Kidney (tissue), 14 donors: ENCODE measurements around the gene ALKBH8. TPM values are rescaled to one million over a fixed set of nuclear protein-coding genes. Genes with fewer than 3 reads are reported as not detected.

ENCODE experiments used
- DNase-seq, 5 donors: peaks; one replicate each; pipeline ENCODE4 v3.0.0-alpha.2; 2013 to 2020
- FAIRE-seq: peaks from 2 replicates; lab custom pipeline; 2012; peaks lifted over from hg19 to GRCh38; lab: Jason Lieb, UNC
- H3K27ac ChIP-seq, 2 donors: one replicate each; pipeline ENCODE4 v1.7.0; 2013; ENCODE audit warnings: low read depth in 2 of 2, low read length in 2 of 2, inconsistent platforms in 1 of 2
- H3K27me3 ChIP-seq: one replicate; pipeline ENCODE4 v1.7.1; 2013; ENCODE audit warnings: low read length, inconsistent platforms; ENCODE audit not compliant: control insufficient read depth, insufficient read depth
- H3K36me3 ChIP-seq, 3 donors: one replicate each; pipeline versions ENCODE4 v1.7.0 to v1.7.1; 2013; ENCODE audit warnings: low read length in 3 of 3, control low read depth in 1 of 3, inconsistent platforms in 1 of 3; ENCODE audit not compliant: insufficient read depth in 3 of 3, control insufficient read depth in 2 of 3
- H3K4me1 ChIP-seq, 3 donors: one replicate each; pipeline versions ENCODE4 v1.7.0 to v1.7.1; 2013; ENCODE audit warnings: low read length in 3 of 3, inconsistent platforms in 1 of 3, low read depth in 1 of 3; ENCODE audit not compliant: control insufficient read depth in 2 of 3, insufficient read depth in 2 of 3
- H3K4me3 ChIP-seq, 3 donors: one replicate each; pipeline versions ENCODE4 v1.7.0 to v1.8.1; 2013; ENCODE audit warnings: low read length in 3 of 3, control low read depth in 1 of 3, inconsistent platforms in 1 of 3
- H3K9ac ChIP-seq, 3 donors: one replicate each; pipeline versions ENCODE4 v1.7.0 to v1.7.1; 2013; ENCODE audit warnings: low read length in 3 of 3, control low read depth in 1 of 3, inconsistent platforms in 1 of 3
- H3K9me3 ChIP-seq, 3 donors: one replicate each; pipeline versions ENCODE4 v1.7.0 to v1.7.1; 2013; ENCODE audit warnings: low read length in 3 of 3, control low read depth in 1 of 3, inconsistent platforms in 1 of 3; ENCODE audit not compliant: control insufficient read depth in 2 of 3, insufficient read depth in 1 of 3
- CTCF ChIP-seq: IDR thresholded peaks from 3 replicates; pipeline ENCODE4 v1.5.1; 2012; ENCODE audit warnings: mild to moderate bottlenecking, moderate library complexity, borderline replicate concordance; ENCODE audit not compliant: insufficient read depth; ENCODE audit errors: extremely low read depth
- intact Hi-C: fragments of 100-400 bp; cut with DNase I; formaldehyde crosslinking; loops from one replicate; pipeline ENCODE4 v1.11.1; 2022
- polyA plus RNA-seq: library from polyadenylated mRNA; stranded (reverse); fragments of 350-450 nt; fragmentation: Illumina TruSeq; extraction: RNeasy Lipid Tissue Mini Kit (QIAGEN cat#74804); gene quantifications from one replicate; pipeline ENCODE4 v1.2.3, GENCODE V29; 2014; ENCODE audit warnings: low read depth, low replicate concordance; ENCODE audit not compliant: insufficient read depth
- total RNA-seq: library from RNA; stranded (reverse); fragmentation: NEBNext Ultra II Directional; extraction: Animal tissue kit (Norgen Biotek cat#: 25700); gene quantifications from one replicate; pipeline ENCODE4 v1.2.1, GENCODE V29; 2021
- donor health status: control.
- donor health status: control.
- donor health status: control.
- donor health status: control.
- donor health status: control.
- donor health status: DM: yes; HTN: yes; CAD: no.
- donor health status: Normal renal cell carcinoma (clear cell type).

The ALKBH8 gene
- total and polyA plus RNA-seq, 2 donors from 2014 or later = 3.8 to 9.4 TPM

DNA sequence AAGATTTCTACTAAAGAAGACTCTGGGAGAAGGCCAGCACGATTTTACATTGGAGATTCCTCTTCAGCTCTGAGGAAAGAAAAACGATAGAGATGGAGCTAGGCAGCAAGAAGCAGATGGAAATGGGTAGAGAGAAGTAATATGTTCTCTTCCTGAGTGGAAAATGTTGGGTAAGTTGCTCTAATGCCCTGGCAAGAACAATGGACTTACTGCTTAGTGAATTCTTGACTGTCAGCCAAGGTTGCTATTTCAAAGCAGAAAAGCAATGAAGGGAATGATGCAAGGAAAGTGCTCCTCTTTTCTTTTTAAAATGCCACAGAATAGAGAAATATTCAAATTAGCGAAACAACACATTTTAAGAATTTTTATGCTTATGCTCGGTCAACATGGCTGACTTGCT is 69.5 kb downstream of the ALKBH8 start:
- Histone ChIP-seq H3K4me1 (no peaks in the 10 kb centered on the region), H3K36me3 (no peaks in the 10 kb centered on the region), H3K9me3 (no peaks in the 10 kb centered on the region), H3K27ac (no peak overlapping the region), H3K27me3 (no peaks in the 10 kb centered on the region), H3K4me3 (no peak overlapping the region), H3K9ac (no peak overlapping the region)
- no peak for DNase-seq
- FAIRE-seq = no peak
- intact Hi-C loops = no loop called here
- no peak for TF ChIP-seq CTCF

DNA sequence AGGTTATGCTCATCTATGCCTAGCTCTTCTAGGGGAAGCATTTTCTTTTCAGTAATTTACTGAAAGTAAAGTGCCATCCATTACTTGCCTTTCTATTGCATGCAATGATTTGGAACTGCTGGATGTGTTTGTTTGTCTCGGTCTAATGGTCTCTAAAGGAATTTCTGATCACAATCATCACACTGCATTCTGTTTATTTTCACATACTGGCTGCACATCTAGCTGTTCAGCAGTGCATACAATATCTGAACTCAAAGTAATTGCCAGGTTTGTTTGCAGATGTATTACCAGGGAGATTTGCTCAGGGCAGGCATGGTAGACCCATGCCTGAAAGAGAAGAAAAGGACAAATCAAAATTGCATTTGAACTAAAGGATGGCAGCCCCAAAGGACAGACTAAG is 71.5 kb downstream of the ALKBH8 start:
- Histone ChIP-seq H3K4me3 (no peak overlapping the region), H3K4me1 (no peaks in the 10 kb centered on the region), H3K9me3 (no peaks in the 10 kb centered on the region), H3K27me3 (no peaks in the 10 kb centered on the region), H3K9ac (no peak overlapping the region), H3K27ac (no peak overlapping the region), H3K36me3 (no peaks in the 10 kb centered on the region)
- FAIRE-seq (no peak), DNase-seq (no peak)
- intact Hi-C loops = no loop called here
- TF ChIP-seq CTCF = no peak

- H3K36me3 ChIP-seq = no peaks in the 10 kb centered on the region
- no peaks in the 10 kb centered on the region for H3K9me3 ChIP-seq
- FAIRE-seq (no peak), DNase-seq (no peak)
- H3K27me3 ChIP-seq = no peaks in the 10 kb centered on the region
- H3K27ac ChIP-seq = no peak overlapping the region
- no peak for TF ChIP-seq CTCF
- no peak overlapping the region for H3K9ac ChIP-seq
- no peaks in the 10 kb centered on the region for H3K4me1 ChIP-seq
- intact Hi-C loops = no loop called here
- H3K4me3 ChIP-seq = no peak overlapping the region
Observed at GRCh38 chr11:107493117-107493516, 72.4 kb downstream of the ALKBH8 start.

DNA sequence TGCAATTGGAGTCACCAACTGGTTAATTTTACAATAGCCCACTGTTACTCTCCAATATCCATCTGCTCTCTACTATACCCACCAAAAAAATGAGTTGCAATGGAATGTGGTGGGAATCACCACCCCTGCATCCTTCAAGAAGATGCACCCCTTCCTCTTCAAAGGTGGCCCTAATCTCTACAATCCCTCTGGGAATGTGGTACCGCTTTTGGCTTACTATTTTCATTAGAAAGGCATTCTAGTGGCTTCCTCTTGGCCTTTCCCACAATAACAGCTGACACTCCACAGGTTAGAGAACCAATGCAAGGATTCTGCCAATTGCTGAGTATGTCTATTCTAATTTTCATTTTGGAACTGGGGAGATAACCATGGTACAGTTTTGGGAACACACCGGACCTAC is 74.7 kb downstream of the ALKBH8 start:
- no peak for TF ChIP-seq CTCF
- H3K4me1 ChIP-seq = no peaks in the 10 kb centered on the region
- H3K4me3 ChIP-seq = no peak overlapping the region
- H3K36me3 ChIP-seq = no peaks in the 10 kb centered on the region
- DNase-seq = no peak
- H3K27ac ChIP-seq = no peak overlapping the region
- FAIRE-seq = no peak
- H3K9me3 ChIP-seq = no peaks in the 10 kb centered on the region
- no peak overlapping the region for H3K9ac ChIP-seq
- intact Hi-C loops = no loop called here
- H3K27me3 ChIP-seq = no peaks in the 10 kb centered on the region
